ENCODE results near the gene TDRD7. TPM values are rescaled to one million over a fixed set of nuclear protein-coding genes. Genes with fewer than 3 reads are reported as not detected.

The TDRD7 gene
- total RNA-seq, 1 experiment from 2014 or later: 3.6 TPM

DNA sequence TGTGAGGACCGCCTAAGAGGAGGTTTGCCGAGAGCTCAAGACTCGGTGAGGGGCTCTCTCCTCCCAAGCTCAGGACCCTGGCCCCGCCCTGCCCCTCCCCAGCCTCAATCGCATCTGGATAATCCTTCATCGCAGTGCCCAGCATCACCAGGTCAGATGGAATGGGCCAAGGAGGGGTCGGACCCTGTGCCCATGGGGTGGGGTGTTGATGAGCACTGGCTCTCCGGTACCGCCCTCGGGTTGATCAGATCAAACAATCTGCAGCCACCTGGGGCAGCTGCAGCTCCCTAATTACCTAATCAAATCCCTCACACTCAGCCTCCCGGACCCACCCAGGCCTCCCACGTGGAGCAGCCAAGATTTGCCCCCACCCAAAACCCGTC, 24.4 kb upstream of the TDRD7 start:
- H3K27me3 ChIP-seq (replicated peaks; ENCODE audit: insufficient read depth, low read depth, low read length, poor library complexity): no peaks in the 10 kb centered on the region
- no peak overlapping the region for H3K4me3 ChIP-seq (ENCODE audit: low read depth, low read length, poor library complexity, severe bottlenecking)
- TF ChIP-seq CTCF (conservative IDR thresholded peaks at IDR 0.05; ENCODE audit: low read depth, low read length) (no peak), EZH2 (IDR thresholded peaks at IDR 0.05; ENCODE audit: borderline replicate concordance, low read depth, low read length, poor library complexity, severe bottlenecking) (no peak)
- no peak for DNase-seq (ENCODE audit: low spot score)
- no TSS peak for BruUV-seq (replicated peaks)
- H3K27ac ChIP-seq (ENCODE audit: low read depth, low read length, poor library complexity, severe bottlenecking): no peak overlapping the region
- no peaks in the 10 kb centered on the region for H3K36me3 ChIP-seq (ENCODE audit: insufficient read depth, low read length, poor library complexity, severe bottlenecking)
- no peaks in the 10 kb centered on the region for H3K9me3 ChIP-seq (ENCODE audit: low read depth, low read length, poor library complexity, severe bottlenecking)
- POLR2A ChIA-PET (ENCODE audit: low non-redundant PET): no interaction called here
- intact Hi-C loops (cut with micrococcal nuclease; ENCODE audit: unreplicated experiment): loop anchor here (2.0 kb wide), 1 partner anchor 227 kb away; no protein-coding TSS in a partner anchor
- CTCF ChIA-PET: interaction anchor here (0.5 to 1.2 kb wide), 3 partner anchors 211 to 1057 kb away, joined by 3 to 9 read pairs (median 3); no protein-coding TSS in a partner anchor
- H3K4me1 ChIP-seq (ENCODE audit: insufficient read depth, low read length, poor library complexity, severe bottlenecking): no peaks in the 10 kb centered on the region

GRCh38 chr9:97387936-97388684, 23.8 kb upstream of the TDRD7 start:
- POLR2A ChIA-PET (ENCODE audit: low non-redundant PET): no interaction called here

DNA sequence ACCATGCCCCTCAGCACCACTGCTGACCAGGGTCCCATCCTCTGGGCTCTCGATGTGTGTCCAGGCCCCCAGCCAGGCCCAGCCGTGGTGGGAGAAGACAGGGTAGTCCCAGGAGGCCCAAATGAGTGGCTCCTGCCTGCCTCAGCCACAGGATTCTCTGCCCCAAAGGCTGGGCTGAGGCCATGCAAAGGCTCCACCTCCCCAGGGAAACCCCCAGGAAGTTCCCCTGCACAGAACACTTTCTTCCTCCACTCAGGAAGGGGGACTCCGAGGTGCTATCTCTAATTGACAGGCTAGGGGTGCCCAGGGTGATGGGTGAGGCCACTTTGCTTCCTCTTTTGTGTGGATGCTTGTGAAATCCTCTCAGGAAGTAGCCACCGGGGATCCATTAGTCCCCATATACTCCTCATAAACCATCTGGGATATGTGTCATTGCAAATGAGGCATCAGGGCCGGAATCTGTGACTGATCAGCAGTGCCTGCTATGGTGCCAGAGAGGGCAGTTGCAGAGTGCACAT, 23.1 kb upstream of the TDRD7 start:
- CTCF ChIA-PET: no interaction called here
- no peaks in the 10 kb centered on the region for H3K9me3 ChIP-seq (ENCODE audit: low read depth, low read length, poor library complexity, severe bottlenecking)
- no peaks in the 10 kb centered on the region for H3K27me3 ChIP-seq (replicated peaks; ENCODE audit: insufficient read depth, low read depth, low read length, poor library complexity)
- BruUV-seq (replicated peaks): no TSS peak
- no peak overlapping the region for H3K4me3 ChIP-seq (ENCODE audit: low read depth, low read length, poor library complexity, severe bottlenecking)
- DNase-seq (ENCODE audit: low spot score): no peak
- intact Hi-C loops (cut with micrococcal nuclease; ENCODE audit: unreplicated experiment): no loop called here
- TF ChIP-seq EZH2 (IDR thresholded peaks at IDR 0.05; ENCODE audit: borderline replicate concordance, low read depth, low read length, poor library complexity, severe bottlenecking) (no peak), CTCF (conservative IDR thresholded peaks at IDR 0.05; ENCODE audit: low read depth, low read length) (no peak)
- no peaks in the 10 kb centered on the region for H3K36me3 ChIP-seq (ENCODE audit: insufficient read depth, low read length, poor library complexity, severe bottlenecking)
- no peaks in the 10 kb centered on the region for H3K4me1 ChIP-seq (ENCODE audit: insufficient read depth, low read length, poor library complexity, severe bottlenecking)
- POLR2A ChIA-PET (ENCODE audit: low non-redundant PET): no interaction called here
- H3K27ac ChIP-seq (ENCODE audit: low read depth, low read length, poor library complexity, severe bottlenecking): no peak overlapping the region

More at GRCh38 chr9:97387936-97388684, 23.8 kb upstream of the TDRD7 start:
- H3K36me3 ChIP-seq (ENCODE audit: insufficient read depth, low read length, poor library complexity, severe bottlenecking): no peaks in the 10 kb centered on the region
- H3K27ac ChIP-seq (ENCODE audit: low read depth, low read length, poor library complexity, severe bottlenecking): no peak overlapping the region
- H3K9me3 ChIP-seq (ENCODE audit: low read depth, low read length, poor library complexity, severe bottlenecking): no peaks in the 10 kb centered on the region
- TF ChIP-seq CTCF (conservative IDR thresholded peaks at IDR 0.05; ENCODE audit: low read depth, low read length) (no peak), EZH2 (IDR thresholded peaks at IDR 0.05; ENCODE audit: borderline replicate concordance, low read depth, low read length, poor library complexity, severe bottlenecking) (no peak)
- no peaks in the 10 kb centered on the region for H3K4me1 ChIP-seq (ENCODE audit: insufficient read depth, low read length, poor library complexity, severe bottlenecking)
- CTCF ChIA-PET: interaction anchor here (1.2 kb wide), 2 partner anchors 211 to 531 kb away, joined by 3 to 9 read pairs; no protein-coding TSS in a partner anchor
- H3K27me3 ChIP-seq (replicated peaks; ENCODE audit: insufficient read depth, low read depth, low read length, poor library complexity): no peaks in the 10 kb centered on the region
- H3K4me3 ChIP-seq (ENCODE audit: low read depth, low read length, poor library complexity, severe bottlenecking): no peak overlapping the region
- BruUV-seq (replicated peaks): no TSS peak
- intact Hi-C loops (cut with micrococcal nuclease; ENCODE audit: unreplicated experiment): loop anchor here (2.0 kb wide), 1 partner anchor 227 kb away; no protein-coding TSS in a partner anchor
- DNase-seq (ENCODE audit: low spot score): no peak

All from A673 (cell line).